Measurements from ENCODE around the gene CD180. TPM values are rescaled to one million over a fixed set of nuclear protein-coding genes. Genes with fewer than 3 reads are reported as not detected.

The CD180 gene
- total RNA-seq, 2 experiments from 2014 or later, result 14.4 to 15.7 TPM

DNA sequence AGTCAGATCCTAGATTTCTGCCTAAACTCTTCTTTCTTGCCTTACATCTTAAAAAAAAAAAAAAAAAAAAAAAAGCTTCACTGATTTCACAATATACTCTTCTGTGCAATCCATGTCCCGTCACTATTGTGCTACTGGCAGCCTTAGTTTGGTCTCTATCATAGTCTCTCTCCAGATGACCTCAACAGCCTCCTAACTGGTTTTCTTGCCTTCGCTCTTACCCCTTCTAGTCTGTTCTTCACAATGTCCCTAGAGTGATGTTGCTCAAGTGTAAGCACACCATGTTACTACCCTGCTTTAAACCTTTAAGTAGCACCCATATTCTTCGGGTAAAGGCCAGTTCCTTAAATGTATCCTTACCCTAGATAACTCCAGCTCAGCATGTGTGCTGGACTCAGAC lies 25.8 kb downstream of the CD180 start:
- H3K4me1 ChIP-seq (ENCODE audit: insufficient read depth, low read length, poor library complexity, severe bottlenecking), result peaks cover 13% of the 10 kb centered on the region
- no peaks in the 10 kb centered on the region for H3K9me2 ChIP-seq (ENCODE audit: insufficient read depth, low read length)
- no peak overlapping the region for H2AFZ ChIP-seq (ENCODE audit: low read length)
- no peak overlapping the region for H3K4me3 ChIP-seq (ENCODE audit: low read depth, low read length, poor library complexity, severe bottlenecking)
- no TSS peak for BruUV-seq (replicated peaks)
- no peaks in the 10 kb centered on the region for H4K20me1 ChIP-seq (ENCODE audit: insufficient read depth, low read length)
- intact Hi-C loops (cut with micrococcal nuclease; ENCODE audit: unreplicated experiment), result no loop called here
- H3K4me2 ChIP-seq (ENCODE audit: low read length), result no peak overlapping the region
- CTCF ChIA-PET (ENCODE audit: unreplicated experiment), result no interaction called here
- no peaks in the 10 kb centered on the region; the same call in 1 of the 2 replicates for H3K9me3 ChIP-seq (ENCODE audit: low read length)
- no peaks in the 10 kb centered on the region for H3K79me2 ChIP-seq (ENCODE audit: insufficient read depth, low read depth, low read length)
- peaks cover 5% of the 10 kb centered on the region; the same call in 1 of the 2 replicates for H3K36me3 ChIP-seq (ENCODE audit: insufficient read depth, low read length)
- no peak overlapping the region for H3K27ac ChIP-seq (ENCODE audit: low read depth, low read length, poor library complexity, severe bottlenecking)
- TF ChIP-seq EZH2phosphoT487 (IDR thresholded peaks at IDR 0.05; ENCODE audit: borderline replicate concordance, low read depth, low read length), result no peak
- TF ChIP-seq, protein P1, sequence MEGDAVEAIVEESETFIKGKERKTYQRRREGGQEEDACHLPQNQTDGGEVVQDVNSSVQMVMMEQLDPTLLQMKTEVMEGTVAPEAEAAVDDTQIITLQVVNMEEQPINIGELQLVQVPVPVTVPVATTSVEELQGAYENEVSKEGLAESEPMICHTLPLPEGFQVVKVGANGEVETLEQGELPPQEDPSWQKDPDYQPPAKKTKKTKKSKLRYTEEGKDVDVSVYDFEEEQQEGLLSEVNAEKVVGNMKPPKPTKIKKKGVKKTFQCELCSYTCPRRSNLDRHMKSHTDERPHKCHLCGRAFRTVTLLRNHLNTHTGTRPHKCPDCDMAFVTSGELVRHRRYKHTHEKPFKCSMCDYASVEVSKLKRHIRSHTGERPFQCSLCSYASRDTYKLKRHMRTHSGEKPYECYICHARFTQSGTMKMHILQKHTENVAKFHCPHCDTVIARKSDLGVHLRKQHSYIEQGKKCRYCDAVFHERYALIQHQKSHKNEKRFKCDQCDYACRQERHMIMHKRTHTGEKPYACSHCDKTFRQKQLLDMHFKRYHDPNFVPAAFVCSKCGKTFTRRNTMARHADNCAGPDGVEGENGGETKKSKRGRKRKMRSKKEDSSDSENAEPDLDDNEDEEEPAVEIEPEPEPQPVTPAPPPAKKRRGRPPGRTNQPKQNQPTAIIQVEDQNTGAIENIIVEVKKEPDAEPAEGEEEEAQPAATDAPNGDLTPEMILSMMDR (conservative IDR thresholded peaks at IDR 0.05; ENCODE audit: low read length), result no peak
- POLR2A ChIA-PET, result interaction anchor here (0.6 to 5.4 kb wide), 3 partner anchors 9 to 36 kb away, joined by 3 to 48 read pairs (median 3); no protein-coding TSS in a partner anchor
- no peak for DNase-seq (ENCODE audit: low spot score)

DNA sequence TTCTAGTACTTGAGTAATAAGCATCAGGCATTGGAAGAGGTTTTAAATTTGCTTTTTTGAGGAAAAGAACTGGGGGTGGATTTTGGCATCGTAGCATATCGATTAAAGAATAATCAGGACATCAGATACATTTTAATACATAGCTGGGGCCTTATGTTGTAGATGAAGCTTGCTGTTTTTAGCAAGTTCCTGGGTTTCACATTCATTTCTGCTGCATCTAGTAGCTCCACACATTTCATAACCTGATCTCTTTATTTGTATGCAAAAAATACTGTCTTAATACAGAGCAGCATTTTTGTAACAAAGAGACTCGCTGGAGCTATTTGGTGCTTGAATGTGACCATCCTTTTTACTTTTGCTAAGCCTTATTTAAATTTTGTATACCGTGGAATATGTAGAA lies 28.5 kb downstream of the CD180 start:
- no peaks in the 10 kb centered on the region for H4K20me1 ChIP-seq (ENCODE audit: insufficient read depth, low read length)
- POLR2A ChIA-PET, result interaction anchor here (1.2 to 5.4 kb wide), 3 partner anchors 12 to 39 kb away, joined by 4 to 48 read pairs (median 7); no protein-coding TSS in a partner anchor

More for the DNA sequence above, 28.5 kb downstream of the CD180 start:
- peaks cover 17% of the 10 kb centered on the region for H3K4me1 ChIP-seq (ENCODE audit: insufficient read depth, low read length, poor library complexity, severe bottlenecking)
- H3K36me3 ChIP-seq (ENCODE audit: insufficient read depth, low read length), result no peaks in the 10 kb centered on the region
- H3K4me2 ChIP-seq (ENCODE audit: low read length), result no peak overlapping the region
- no peak overlapping the region for H3K27ac ChIP-seq (ENCODE audit: low read depth, low read length, poor library complexity, severe bottlenecking)
- H3K79me2 ChIP-seq (ENCODE audit: insufficient read depth, low read depth, low read length), result no peaks in the 10 kb centered on the region
- H2AFZ ChIP-seq (ENCODE audit: low read length), result no peak overlapping the region
- no peak for DNase-seq (ENCODE audit: low spot score)
- CTCF ChIA-PET (ENCODE audit: unreplicated experiment), result no interaction called here
- BruUV-seq (replicated peaks), result no TSS peak
- intact Hi-C loops (cut with micrococcal nuclease; ENCODE audit: unreplicated experiment), result no loop called here
- no peaks in the 10 kb centered on the region for H3K9me3 ChIP-seq (ENCODE audit: low read length)
- H3K9me2 ChIP-seq (ENCODE audit: insufficient read depth, low read length), result no peaks in the 10 kb centered on the region
- H3K4me3 ChIP-seq (ENCODE audit: low read depth, low read length, poor library complexity, severe bottlenecking), result no peak overlapping the region
- TF ChIP-seq, protein P1 (conservative IDR thresholded peaks at IDR 0.05; ENCODE audit: low read length), result no peak
- no peak for TF ChIP-seq EZH2phosphoT487 (IDR thresholded peaks at IDR 0.05; ENCODE audit: borderline replicate concordance, low read depth, low read length)

Data from OCI-LY7 (cell line).